Activated CD8-positive, alpha-beta memory T cell treated with anti-CD3 and anti-CD28 coated beads for 48 hours (primary cell): ENCODE data around the gene INPP5F.
"Not testable (repeated sequence)": the region's sequence is repeated elsewhere in the genome, so short reads cannot be mapped to it uniquely, and the experiment has no call there.

Experiments
- DNase-seq, 3 experiments: peaks; one replicate each; pipeline ENCODE4 v3.0.0-alpha.2; 2020; ENCODE audit warnings: low read depth in 2 of 3, low spot score in 2 of 3

Gene INPP5F

DNA sequence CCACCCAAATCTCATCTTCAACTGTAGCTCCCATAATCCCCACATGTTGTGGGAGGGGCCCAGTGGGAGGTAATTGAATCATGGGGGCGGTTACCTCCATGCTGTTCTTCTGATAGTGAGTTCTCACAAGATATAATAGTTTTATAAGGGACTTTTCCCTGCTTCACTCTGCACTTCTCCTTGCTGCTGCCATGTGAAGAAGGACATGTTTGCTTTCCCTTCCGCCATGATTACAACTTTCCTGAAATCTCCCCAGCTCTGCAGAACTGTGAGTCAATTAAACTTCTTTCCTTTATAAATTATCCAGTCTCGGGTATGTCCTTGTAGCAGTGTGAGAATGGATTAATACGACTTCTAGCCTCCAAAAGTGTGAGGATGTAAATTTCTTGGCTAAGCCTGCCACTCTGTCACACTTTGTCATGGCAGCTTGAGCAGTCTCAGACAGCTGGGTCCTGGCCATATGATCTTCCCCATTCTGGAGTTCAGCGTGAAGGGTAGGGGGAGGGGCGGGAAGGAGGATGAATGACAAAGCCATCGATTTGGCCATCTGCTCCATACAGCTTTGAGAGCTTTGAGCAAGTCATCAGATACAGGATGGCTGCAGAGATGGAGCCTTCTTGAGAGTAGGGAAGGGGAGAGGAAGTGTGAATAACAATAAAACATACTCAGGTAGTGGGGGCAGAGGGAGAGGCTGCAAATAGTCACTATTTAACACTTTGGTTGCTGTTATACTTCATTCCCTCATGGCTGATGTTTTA, 19.1 kb upstream of the INPP5F start:
- no peak for DNase-seq

DNA sequence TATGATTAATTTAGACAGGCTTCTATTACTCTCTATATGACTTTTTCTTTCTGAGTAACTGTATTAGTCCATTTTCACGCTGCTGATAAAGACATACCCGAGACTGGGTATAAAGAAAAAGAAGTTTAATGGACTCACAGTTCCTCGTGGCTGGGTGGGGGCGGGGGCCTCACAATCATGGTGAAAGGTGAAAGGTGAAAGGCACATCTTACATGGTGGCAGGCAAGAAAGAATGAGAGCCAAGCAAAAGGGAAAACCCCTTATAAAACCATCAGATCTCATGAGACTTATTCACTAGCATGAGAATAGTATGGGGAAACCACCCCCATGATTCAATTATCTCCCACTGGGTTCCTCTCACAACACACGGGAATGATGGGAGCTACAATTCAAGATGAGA, 18.5 kb upstream of the INPP5F start:
- not testable (repeated sequence) for DNase-seq

DNA sequence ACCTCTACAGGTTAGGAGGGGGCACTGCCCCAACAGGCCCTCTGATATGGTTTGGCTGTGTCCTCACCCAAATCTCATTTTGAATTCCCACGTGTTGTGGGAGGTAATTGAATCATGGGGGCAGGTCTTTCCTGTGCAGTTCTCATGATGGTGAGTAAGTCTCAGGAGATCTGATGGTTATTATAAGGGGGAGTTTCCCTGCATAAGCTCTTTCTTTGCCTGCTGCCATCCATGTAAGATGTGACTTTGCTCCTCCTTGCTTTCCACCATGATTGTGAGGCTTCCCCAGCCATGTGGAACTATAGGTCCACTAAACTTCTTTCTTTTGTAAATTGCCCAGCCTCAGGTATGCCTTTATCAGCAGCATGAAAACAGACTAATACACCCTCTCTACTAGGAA, 14.9 kb upstream of the INPP5F start:
- not testable (repeated sequence) for DNase-seq

DNA sequence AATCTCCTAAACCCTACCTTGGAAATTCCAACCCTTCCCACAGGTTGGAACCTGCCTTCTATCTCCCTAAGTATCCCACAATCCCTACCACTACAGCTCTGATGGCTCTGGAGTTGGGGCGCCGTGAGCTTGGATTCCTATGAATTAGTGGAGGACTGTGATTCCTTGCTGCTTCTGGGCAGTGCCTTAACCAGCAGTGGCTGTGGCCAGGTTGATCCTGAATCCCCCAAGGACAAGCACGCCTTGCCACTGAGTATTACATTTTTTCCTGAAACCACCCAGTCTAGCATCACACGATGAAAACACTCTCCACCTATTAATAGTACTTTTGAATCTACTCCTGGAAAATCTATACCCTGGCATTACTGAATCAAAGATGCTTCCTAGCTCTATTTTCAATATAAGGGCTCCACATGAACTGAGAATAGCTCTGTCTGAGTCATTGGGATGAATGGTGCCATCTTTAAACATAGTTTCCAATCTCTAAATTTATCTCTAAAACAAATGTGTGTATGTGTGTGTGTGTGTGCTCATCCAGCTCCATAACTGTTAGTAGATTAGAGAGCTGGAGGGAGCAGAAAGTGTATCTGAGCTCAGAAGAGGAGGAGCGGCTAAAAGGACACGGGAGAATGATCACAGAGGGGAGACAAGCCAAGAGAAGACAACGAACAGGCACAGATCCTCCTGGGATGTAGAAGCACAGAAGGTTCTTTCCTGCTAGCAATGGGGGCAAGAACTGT, 11.9 kb upstream of the INPP5F start:
- no peak for DNase-seq

DNA sequence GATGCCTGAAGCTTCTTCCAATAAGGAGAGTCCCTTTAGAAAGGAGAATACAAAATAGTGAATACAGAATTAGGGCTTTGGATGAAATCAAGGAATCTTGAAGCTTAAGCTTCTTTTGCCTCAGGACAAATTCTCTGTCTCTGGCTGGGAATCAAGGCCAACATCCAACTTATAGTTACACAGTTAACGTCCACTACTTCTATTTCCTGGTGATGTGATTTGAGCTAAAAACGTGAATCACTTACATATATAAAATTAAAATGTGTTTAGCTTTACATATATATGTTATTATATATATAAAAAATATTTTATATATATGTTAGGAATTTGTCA, 11.4 kb upstream of the INPP5F start:
- DNase-seq, result no peak

DNA sequence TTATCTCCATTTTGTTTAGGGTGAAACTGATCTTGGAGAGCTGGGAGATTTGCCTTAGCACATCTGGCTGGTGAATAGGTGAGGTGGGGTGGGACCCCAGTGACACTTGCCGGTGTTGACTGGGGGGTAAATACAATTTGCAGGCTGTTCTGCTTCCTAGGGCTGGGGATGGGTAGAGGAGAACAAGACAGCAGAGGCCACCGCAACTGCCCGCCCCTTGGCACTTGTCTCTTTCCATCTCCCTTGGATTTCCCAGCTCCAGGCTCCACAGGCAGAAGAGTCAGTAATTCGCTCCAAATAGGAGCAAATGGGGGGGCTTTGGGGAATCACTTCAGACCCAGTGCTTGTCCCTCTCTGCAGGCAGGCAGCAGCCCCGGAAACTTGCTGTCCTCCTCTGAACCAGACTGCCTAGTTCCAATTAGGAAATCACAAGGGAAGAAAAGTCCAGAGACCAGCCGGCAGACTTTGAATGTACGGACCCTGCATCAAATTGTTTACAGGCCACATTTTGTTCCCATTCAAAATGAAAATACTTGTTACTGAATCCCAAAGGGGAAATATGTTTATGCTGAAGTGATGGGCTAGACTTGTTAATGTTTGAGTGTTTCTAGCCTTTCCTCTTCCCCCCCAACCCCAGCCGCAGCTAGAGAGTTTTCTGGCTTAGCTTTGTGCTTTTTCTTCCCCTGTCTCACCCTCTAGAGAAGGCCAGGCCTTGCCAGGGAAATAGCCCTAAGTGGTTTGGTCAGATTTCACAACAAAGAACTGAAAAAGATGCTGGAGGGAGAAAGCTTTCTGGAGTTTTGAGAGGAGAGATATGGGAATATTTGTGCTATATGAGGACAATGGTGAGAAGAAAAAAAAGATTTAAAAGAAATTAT, 10.0 kb upstream of the INPP5F start:
- DNase-seq, result no peak

DNA sequence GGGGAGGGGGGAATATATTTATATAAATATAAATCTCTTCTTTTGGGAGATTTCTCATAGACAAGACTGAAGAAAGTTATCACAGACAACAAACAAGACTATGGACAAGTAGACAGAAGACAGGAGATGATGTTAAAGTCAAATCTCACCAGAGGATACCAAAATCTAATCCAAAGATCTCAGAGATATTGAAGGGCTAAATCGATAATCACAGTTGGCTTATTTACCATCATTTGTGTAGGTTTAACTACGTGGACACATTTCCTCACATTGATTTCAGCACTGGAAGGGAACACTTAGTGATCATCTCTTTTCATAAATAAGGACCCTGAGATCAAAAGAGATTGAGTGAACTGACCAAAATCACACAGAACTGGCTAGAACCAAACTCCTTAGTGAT, 2.7 kb upstream of the INPP5F start:
- DNase-seq, result no peak

DNA sequence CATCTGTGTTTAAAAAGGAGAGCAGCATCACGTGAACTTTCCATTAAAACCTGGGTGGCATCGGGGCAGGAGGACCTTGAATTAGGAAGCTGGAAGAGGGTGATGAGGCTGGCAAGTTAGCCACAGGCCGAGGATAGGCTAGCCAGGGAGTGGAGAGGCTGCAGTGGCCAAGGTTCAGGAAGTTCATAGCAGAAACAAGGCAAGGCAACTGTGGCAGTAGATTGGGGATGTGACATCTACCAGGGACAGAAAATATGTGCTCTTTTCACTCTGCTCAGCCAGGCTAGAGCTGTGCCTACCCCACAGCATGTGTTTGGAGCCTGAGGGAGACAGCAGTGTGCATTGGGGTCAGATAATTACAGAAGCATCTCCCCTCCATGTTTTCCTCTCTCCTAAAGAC, 2.2 kb upstream of the INPP5F start:
- no peak for DNase-seq

DNA sequence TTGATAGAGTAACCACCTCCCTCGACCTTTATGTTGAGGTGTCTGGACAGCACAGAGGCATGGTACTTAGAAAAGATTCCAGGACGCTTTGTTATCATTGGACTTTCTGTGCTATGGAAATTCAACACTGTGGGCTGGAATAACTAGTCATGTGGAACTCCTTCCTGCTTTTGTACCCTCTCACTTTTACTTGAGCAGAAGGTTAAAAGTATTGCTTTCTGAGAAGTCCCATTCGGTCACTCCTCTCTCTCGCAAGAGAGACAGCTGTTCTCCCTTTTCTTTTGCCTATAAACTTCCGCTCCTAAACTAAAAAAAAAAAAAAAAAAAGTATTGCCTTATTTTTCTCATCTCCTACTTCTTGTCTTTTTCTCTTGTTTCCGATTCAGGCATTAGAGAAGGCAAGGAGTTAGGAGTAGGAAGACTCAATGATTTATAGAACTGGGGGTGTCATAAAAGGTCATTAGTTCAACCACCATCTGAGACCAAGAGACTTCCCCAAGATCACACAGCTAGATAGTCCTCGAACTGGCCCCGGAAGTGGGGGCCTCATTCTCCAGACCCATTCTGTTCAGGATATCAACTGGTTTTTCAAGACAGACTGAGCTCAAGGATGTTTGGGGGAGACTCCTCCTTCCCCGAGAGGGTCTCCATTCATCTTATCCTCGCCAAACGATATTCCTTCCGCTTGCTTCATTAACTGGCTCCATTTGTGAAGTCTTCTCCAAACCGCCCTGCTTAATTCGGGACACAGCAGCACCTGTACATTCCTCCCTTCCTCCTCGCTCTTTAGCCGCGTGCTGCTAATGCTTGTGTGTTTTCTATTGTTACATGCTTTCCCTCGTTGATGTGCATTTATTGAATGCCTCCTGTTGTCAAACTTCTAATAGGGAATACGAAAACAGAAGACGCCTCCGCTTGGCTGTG, 995 bp upstream of the INPP5F start:
- DNase-seq, result no peak

DNA sequence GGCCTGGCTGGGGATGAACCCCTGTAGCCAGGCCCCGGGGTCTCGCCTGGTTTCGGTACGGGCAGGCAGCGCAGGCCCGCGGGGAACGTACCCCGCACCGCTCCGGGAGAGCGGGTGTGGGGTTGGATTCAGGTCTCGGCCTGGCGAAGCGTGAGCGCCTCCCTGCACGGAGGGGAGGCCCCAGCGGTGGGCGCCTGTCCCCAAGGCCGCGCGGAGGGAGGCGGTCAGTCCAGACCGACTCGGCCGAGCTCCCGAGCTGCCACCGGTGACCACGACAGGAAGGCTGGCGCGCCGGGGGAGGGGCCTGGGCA, 378 bp upstream of the INPP5F start:
- DNase-seq, result no peak

DNA sequence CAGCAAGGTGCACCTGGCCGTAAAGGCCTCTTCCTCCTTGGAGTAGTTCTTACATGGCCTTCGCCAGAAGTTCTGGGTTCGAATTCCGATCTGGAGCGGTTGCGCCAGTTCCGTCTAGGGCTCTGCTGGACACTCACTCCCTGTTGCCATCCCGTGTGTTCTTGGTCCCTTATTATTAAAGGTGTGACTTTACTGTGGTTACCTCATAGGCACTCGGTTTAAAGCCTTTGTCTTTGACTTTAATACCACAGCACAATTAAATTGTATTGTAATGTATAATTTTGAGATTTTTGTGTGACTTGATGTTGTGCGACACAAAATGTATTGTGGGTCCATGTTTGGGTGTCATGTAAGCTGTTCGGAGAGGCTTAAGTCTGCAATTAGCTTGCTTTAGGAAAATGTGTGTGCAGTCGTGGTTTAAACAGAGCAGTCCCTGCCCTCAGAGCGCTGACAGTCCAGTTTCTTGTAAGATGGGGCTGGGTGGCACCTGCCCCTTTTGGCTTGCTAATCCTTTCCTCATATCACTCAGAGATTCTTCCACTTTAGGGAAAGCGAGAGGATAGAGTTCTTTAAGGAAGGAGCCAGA, 919 bp downstream of the INPP5F start:
- no peak for DNase-seq

DNA sequence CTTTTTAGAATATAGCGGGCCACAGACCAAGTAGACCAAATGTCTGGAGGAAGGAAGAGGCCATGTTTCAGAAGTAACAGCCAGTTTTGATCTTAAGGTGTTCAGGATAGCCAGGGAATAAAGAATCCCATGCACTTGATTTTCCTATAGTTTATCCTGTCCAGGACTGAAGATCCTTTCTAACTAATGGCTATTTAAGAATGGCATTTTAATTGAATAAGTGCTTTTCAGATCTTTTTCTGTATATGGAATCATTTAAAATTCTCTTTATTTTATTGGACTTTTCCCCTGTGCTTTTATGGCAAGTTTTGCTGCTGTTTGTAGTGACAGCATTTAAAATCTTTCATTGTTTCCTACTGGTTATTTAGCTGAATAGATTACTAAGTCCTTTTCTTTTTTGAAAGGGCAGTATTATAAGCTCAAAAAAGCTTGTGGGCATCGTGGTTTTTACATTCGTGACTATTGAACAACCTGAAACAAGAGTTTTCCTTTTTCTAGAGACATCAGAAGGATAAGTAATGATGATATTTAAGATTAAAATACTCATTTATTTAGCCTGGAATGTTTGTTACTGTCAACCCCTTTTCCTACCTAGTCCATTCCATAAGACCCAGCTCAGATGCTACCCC, 2.4 kb downstream of the INPP5F start:
- no peak for DNase-seq

DNA sequence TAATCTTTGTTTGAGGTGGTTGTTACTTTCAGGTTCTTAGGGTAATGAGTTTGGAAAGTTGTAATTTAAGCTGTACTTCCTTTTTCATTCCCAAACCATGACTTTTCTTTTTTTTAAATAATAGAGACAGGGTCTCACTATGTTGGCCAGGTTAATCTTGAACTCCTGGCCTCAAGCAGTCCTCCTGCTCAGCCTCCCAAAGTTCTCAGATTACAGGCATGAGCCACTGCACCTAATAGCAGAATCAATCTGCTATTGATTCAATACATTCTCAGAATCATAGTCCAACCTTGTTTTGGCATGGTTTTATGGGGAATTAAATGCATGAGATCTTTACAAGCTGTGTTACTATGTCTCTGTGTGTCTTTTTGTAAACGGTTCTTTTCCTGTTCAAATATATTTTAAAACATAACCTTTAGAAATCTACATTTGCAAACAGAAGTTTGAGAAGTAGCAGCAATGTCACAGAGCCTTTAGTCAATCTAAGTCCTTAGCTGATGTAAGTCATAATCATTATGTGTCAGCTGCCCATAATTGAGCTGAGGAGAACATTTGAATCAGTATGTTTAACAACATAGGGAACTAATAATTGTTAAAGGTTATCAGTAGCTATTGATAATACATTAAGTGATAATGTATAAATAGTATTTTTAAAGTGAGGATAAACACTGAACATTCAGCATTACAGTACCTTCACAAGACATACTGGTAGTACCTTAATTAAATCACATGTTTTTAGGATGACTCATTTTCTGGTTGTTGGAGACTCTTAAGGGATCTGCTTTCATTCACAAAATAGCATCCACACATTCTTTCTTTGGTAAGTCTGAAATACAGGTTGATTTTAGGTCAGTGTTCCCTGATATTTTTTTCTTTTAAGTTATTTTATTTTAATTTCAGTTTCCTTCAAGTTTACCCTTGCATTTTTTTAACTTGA, 8.8 kb downstream of the INPP5F start:
- DNase-seq, result no peak

DNA sequence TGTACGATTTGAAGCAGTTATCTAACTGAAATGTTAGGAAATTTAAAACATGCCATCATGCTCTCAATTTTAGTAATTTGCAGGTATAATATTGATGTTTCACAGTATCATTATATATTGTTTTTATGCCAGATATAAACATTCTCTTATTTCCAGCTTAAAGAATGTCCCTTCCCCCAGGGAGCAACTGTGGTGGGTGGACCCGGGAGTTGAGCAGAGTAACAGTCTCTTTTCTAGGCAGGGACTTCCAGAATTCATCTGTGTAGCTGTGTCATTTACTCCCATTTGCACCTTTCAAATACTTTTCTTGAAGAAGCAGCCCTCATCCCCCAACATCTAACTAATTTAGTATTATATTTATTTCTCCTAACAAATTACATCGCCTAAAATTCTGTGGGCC, 9.6 kb downstream of the INPP5F start:
- no peak for DNase-seq

DNA sequence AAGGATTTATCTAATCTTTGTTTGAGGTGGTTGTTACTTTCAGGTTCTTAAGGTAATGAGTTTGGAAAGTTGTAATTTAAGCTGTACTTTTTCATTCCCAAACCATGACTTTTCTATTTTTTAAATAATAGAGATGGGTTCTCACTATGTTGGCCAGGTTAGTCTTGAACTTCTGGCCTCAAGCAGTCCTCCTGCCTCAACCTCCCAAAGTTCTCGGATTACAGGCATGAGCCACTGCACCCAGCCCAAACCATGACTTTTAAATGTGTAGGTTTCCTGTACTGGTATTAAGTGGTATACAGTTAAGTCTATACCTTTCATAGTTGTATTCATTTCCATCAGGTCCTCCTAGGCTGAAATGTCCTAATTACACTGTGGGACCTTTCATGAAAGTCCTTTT, 10.4 kb downstream of the INPP5F start:
- DNase-seq, result no peak

DNA sequence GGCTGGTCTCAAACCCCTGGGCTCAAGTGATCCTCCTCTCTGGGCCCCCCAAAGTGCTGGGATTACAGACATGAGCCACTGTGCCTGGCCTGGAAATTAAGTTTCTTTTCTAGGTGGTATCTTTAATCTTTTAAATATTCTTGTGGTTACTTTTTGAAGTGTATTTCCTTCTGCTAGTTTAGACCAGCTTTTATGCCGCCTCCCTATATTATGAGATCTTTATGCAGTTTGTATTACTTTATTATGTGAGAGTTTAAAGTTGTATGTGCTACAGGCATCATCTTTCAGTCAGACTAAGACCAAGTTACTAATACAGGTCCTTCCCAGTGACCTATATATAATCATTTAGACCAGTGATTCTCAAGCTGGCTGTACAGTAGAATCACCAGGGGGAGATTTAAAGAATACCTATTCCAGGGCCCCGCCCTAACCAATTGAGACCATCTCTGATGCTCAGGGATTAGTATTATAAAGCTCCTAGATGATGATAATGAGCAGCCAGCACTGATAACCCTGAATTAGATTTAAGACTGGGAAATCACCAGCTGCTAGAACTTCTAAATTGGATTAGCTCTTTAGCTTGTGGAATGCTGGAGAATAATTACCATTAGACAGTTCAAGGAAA, 11.3 kb downstream of the INPP5F start:
- no peak for DNase-seq

DNA sequence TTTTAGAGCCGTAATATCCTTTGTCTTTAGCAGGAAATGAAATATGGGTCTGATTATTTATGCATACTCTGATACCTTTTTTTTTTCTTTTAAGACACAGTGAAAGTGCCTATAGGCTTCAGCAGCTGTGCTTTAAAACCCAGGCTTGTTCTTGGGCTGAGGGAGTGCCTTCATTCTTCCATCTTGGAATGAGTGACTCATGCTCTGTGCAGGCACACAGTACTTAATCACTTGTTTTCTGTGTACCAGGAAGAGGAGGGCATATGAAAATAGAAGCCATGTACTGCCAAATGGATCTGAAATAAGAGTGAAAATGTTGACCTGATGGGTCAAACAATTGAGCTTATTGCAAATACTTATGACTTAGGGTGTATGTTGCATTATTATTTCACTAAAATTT, 12.0 kb downstream of the INPP5F start:
- DNase-seq, result no peak

DNA sequence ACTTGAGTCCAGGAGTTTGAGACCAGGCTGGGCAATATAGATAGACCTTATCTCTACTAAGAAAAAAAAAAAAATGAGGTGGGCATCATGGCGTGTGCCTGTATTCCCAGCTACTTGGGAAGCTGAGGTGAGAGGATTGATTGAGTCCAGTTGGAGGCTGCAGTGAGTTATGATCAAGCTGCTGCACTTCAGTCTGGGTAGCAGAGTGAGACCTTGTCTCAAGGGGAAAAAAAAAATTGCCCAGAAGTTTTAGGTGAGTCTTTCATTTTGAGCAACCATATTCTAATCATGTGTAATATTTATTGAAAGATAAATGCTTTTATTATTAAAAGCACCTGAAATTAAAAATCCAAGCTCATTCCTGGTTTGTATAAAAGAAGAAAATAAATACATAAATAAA, 13.1 kb downstream of the INPP5F start:
- DNase-seq, result no peak

DNA sequence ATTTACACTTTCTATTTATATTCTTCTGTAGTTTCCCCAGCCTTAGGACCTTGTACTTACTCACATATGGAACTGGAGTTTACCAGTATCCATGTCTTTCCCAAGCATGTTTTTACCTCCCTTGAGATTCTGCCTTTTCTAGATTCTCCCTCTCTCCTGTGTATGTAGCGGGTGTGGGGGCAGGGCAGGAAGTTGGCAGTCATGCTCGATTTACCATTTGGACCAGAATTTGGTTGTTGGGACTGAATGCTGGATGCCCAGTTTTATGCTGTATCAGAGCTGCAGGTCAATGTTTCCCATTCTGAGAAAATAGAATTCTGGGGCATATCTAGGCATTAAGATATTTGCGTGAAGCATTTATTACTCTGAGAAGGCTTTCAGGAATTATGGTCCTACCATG, 14.2 kb downstream of the INPP5F start:
- no peak for DNase-seq
